H1 (cell line): ENCODE measurements around the gene ZW10.
"Not testable (repeated sequence)": the region's sequence is repeated elsewhere in the genome, so short reads cannot be mapped to it uniquely, and the experiment has no call there.

ENCODE experiments used
- BCL11A ChIP-seq, 2 experiments: IDR thresholded peaks; one replicate each; pipeline ENCODE4 v1.6.1; 2011; ENCODE audit warnings: low read depth in 2 of 2, low read length in 2 of 2, mild to moderate bottlenecking in 2 of 2
- EZH2 ChIP-seq: fragments of 200-600 bp; sonication (generic); IDR thresholded peaks from 2 replicates; pipeline ENCODE4 v1.7.1; 2012; ENCODE audit warnings: low read depth, mild to moderate bottlenecking, moderate library complexity, low read length, inconsistent platforms; ENCODE audit not compliant: severe bottlenecking
- POLR2AphosphoS5 ChIP-seq: IDR thresholded peaks from 2 replicates; pipeline ENCODE4 v1.6.1; 2011; ENCODE audit warnings: low read depth, low read length
- SAP30 ChIP-seq: fragments of 300-600 bp; sonication (generic); IDR thresholded peaks from 2 replicates; pipeline ENCODE4 v1.7.1; 2012; ENCODE audit warnings: low read length, moderate library complexity, mild to moderate bottlenecking, inconsistent platforms; ENCODE audit not compliant: insufficient read depth, insufficient replicate concordance
- TAF1 ChIP-seq: IDR thresholded peaks from 2 replicates; pipeline ENCODE4 v1.6.1; 2011; ENCODE audit warnings: mild to moderate bottlenecking, low read depth, low read length
- TEAD4 ChIP-seq: IDR thresholded peaks from 2 replicates; pipeline ENCODE4 v1.6.1; 2012; ENCODE audit warnings: low read depth, low read length, inconsistent platforms, mixed read lengths
- TF ChIP-seq, protein P1 (sequence below), 3 experiments: IDR thresholded peaks; 1 replicate in 2 of 3; 2 replicates in 1 of 3; pipeline versions ENCODE4 v1.5.1 to v1.6.1; 2011; ENCODE audit warnings: low read length in 3 of 3, mild to moderate bottlenecking in 3 of 3, inconsistent platforms in 2 of 3, low read depth in 1 of 3, moderate library complexity in 1 of 3; ENCODE audit not compliant: insufficient read depth in 1 of 3; ENCODE audit errors: control extremely low read depth in 1 of 3

DNA sequence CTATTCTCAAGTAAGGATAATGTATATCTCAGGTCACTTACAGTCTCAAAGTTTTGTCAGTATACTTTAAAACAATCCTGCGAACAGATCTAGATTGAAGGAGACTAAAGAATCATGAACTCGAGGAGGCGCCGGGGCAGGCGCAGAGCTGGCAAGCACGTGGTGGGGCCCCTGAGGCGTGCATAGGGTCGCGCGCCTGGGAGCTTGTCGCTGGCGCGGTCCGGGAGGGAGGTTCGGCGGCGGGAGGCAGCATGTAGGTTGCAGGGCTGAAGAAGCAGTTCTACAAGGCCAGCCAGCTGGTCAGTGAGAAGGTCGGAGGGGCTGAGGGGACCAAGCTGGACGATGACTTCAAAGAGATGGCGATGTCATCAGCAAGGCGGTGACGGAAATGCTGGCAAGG is 15.5 kb upstream of the ZW10 start:
- TF ChIP-seq EZH2; TEAD4; BCL11A (IDR thresholded peaks at IDR 0.05; ENCODE audit: low read depth in 2 of 2, low read length in 2 of 2); SAP30; TAF1; POLR2AphosphoS5: not testable (repeated sequence)
- TF ChIP-seq, protein P1, sequence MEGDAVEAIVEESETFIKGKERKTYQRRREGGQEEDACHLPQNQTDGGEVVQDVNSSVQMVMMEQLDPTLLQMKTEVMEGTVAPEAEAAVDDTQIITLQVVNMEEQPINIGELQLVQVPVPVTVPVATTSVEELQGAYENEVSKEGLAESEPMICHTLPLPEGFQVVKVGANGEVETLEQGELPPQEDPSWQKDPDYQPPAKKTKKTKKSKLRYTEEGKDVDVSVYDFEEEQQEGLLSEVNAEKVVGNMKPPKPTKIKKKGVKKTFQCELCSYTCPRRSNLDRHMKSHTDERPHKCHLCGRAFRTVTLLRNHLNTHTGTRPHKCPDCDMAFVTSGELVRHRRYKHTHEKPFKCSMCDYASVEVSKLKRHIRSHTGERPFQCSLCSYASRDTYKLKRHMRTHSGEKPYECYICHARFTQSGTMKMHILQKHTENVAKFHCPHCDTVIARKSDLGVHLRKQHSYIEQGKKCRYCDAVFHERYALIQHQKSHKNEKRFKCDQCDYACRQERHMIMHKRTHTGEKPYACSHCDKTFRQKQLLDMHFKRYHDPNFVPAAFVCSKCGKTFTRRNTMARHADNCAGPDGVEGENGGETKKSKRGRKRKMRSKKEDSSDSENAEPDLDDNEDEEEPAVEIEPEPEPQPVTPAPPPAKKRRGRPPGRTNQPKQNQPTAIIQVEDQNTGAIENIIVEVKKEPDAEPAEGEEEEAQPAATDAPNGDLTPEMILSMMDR (IDR thresholded peaks at IDR 0.05; ENCODE audit: control extremely low read depth in 1 of 3, insufficient read depth in 1 of 3, low read depth in 1 of 3, low read length in 3 of 3), result not testable (repeated sequence)
